ENCODE measurements around the gene CCDC13. TPM values are rescaled to one million over a fixed set of nuclear protein-coding genes. Genes with fewer than 3 reads are reported as not detected.
"Not testable (repeated sequence)": the region's sequence is repeated elsewhere in the genome, so short reads cannot be mapped to it uniquely, and the experiment has no call there.

Gene CCDC13
- total and polyA plus RNA-seq, 4 donors: 1.9 to 7.6 (median 3.2) TPM

- no peak for ATAC-seq (ENCODE audit: insufficient read depth, low FRiP score)
- TF ChIP-seq CTCF (IDR thresholded peaks at IDR 0.05; ENCODE audit: control extremely low read depth, extremely low read depth): no peak
- Histone ChIP-seq H3K4me3 (no peak overlapping the region), H3K9ac (ENCODE audit: insufficient read depth in 1 of 2, low read length in 2 of 2) (no peak overlapping the region), H3K27ac (ENCODE audit: low read depth in 1 of 2, low read length in 1 of 2) (peak overlapping the region in 1 of 2 donors; percentile 80), H3K9me3 (ENCODE audit: control insufficient read depth in 4 of 4, insufficient read depth in 3 of 4, low read length in 3 of 4) (no peaks in the 10 kb centered on the region), H3K36me3 (ENCODE audit: control insufficient read depth in 4 of 4, insufficient read depth in 4 of 4, low read length in 4 of 4) (no peaks in the 10 kb centered on the region), H3K27me3 (ENCODE audit: control insufficient read depth in 3 of 3, insufficient read depth in 3 of 3, low read length in 2 of 3) (no peaks in the 10 kb centered on the region), H3K4me1 (ENCODE audit: control insufficient read depth in 5 of 5, insufficient read depth in 5 of 5, low read length in 5 of 5) (peaks cover 0 to 11% (median 0%) of the 10 kb centered on the region in 5 donors)
- DNase-seq: no peak
- 81 to 82% methylated on average over 5 of the region's 5 CpGs for WGBS, 2 donors
These were observed 41.2 kb upstream of the CCDC13 start for GRCh38 chr3:42814246-42814645.

GRCh38 chr3:42811118-42811883, 38.2 kb upstream of the CCDC13 start:
- 34 to 65% methylated on average over 15 of the region's 15 CpGs for WGBS, 2 donors
- H3K4me1 ChIP-seq (ENCODE audit: control insufficient read depth in 5 of 5, insufficient read depth in 5 of 5, low read length in 5 of 5): peaks cover 0 to 11% (median 0%) of the 10 kb centered on the region in 5 donors
- not testable (repeated sequence) for H3K9me3 ChIP-seq (ENCODE audit: control insufficient read depth in 4 of 4, insufficient read depth in 3 of 4, low read length in 3 of 4); DNase-seq; ATAC-seq (ENCODE audit: insufficient read depth, low FRiP score); H3K4me3 ChIP-seq; H3K27ac ChIP-seq (ENCODE audit: low read depth in 1 of 2, low read length in 1 of 2); H3K9ac ChIP-seq (ENCODE audit: insufficient read depth in 1 of 2, low read length in 2 of 2); H3K27me3 ChIP-seq (ENCODE audit: control insufficient read depth in 3 of 3, insufficient read depth in 3 of 3, low read length in 2 of 3); H3K36me3 ChIP-seq (ENCODE audit: control insufficient read depth in 4 of 4, insufficient read depth in 4 of 4, low read length in 4 of 4)

- 74 to 75% methylated on average over 10 of the region's 10 CpGs for WGBS, 2 donors
- H3K9ac ChIP-seq (ENCODE audit: insufficient read depth in 1 of 2, low read length in 2 of 2): not testable (repeated sequence)
These were observed 37.7 kb upstream of the CCDC13 start for GRCh38 chr3:42810706-42811105.

DNA sequence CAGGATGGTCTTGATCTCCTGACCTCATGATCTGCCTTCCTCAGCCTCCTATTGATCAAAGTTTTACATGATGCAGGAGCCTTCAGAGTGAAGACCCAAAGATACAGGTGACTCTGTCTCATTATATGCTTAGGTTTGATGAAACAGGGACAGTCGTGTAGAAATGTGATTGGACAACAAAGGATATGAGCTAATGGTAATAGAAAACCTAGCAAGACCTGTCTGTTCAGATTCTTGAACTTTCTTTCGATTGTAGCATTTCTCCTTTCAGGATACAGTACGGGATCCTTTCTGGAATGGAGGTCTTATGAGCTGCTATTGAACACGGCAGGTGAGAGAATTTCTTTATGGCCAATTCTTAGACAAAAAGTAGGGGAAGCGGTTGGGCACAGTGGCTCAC, 36.1 kb upstream of the CCDC13 start, which contains the start of gene ACKR2:
Gene ACKR2, plus strand, starts transcription at position 244 of the 400 bp plus-strand sequence. CDS start 55,058 bp downstream, outside the sequence.
- Histone ChIP-seq H3K27ac (ENCODE audit: low read depth in 1 of 2, low read length in 1 of 2) (no peak within 1 kb of the TSS), H3K36me3 (ENCODE audit: control insufficient read depth in 4 of 4, insufficient read depth in 4 of 4, low read length in 4 of 4) (no peaks in the 10 kb centered on the region), H3K4me1 (ENCODE audit: control insufficient read depth in 5 of 5, insufficient read depth in 5 of 5, low read length in 5 of 5) (peaks cover 0 to 7% (median 0%) of the 10 kb centered on the region in 5 donors), H3K4me3 (no peak within 1 kb of the TSS), H3K9me3 (ENCODE audit: control insufficient read depth in 4 of 4, insufficient read depth in 3 of 4, low read length in 3 of 4) (no peaks in the 10 kb centered on the region), H3K27me3 (ENCODE audit: control insufficient read depth in 3 of 3, insufficient read depth in 3 of 3, low read length in 2 of 3) (no peaks in the 10 kb centered on the region), H3K9ac (ENCODE audit: insufficient read depth in 1 of 2, low read length in 2 of 2) (no peak within 1 kb of the TSS)
- WGBS, 2 donors: 87 to 93% methylated on average over 5 of the region's 5 CpGs
- ATAC-seq (ENCODE audit: insufficient read depth, low FRiP score): no peak
- no peak for TF ChIP-seq CTCF (IDR thresholded peaks at IDR 0.05; ENCODE audit: control extremely low read depth, extremely low read depth)
- DNase-seq: peak in 1 of 3 donors; percentile 20

More at GRCh38 chr3:42810706-42811105, 37.7 kb upstream of the CCDC13 start:
- H3K27ac ChIP-seq (ENCODE audit: low read depth in 1 of 2, low read length in 1 of 2); ATAC-seq (ENCODE audit: insufficient read depth, low FRiP score); DNase-seq; H3K9me3 ChIP-seq (ENCODE audit: control insufficient read depth in 4 of 4, insufficient read depth in 3 of 4, low read length in 3 of 4); H3K27me3 ChIP-seq (ENCODE audit: control insufficient read depth in 3 of 3, insufficient read depth in 3 of 3, low read length in 2 of 3); H3K4me1 ChIP-seq (ENCODE audit: control insufficient read depth in 5 of 5, insufficient read depth in 5 of 5, low read length in 5 of 5); H3K36me3 ChIP-seq (ENCODE audit: control insufficient read depth in 4 of 4, insufficient read depth in 4 of 4, low read length in 4 of 4); H3K4me3 ChIP-seq: not testable (repeated sequence)
